Measurements from ENCODE around the gene LITAFD. TPM values are rescaled to one million over a fixed set of nuclear protein-coding genes. Genes with fewer than 3 reads are reported as not detected.
A peak's percentile ranks its signal among the peaks of the same experiment; 100 is the strongest.

Gene LITAFD
- total RNA-seq, 1 experiment from 2014 or later = not detected

GRCh38 chr16:8865145-8865882 is 16.8 kb upstream of the LITAFD start:
- Mint-ChIP-seq H3K27me3 (ENCODE audit: insufficient read depth, unreplicated experiment) (no peaks in the 10 kb centered on the region), H3K36me3 (ENCODE audit: insufficient read depth, unreplicated experiment) (peaks cover 61% of the 10 kb centered on the region), H3K27ac (ENCODE audit: unreplicated experiment) (peak overlapping the region; percentile 79), H3K4me1 (ENCODE audit: low read depth, unreplicated experiment) (peaks cover 15% of the 10 kb centered on the region), H3K4me3 (ENCODE audit: unreplicated experiment) (no peak overlapping the region), H3K9me3 (ENCODE audit: unreplicated experiment) (no peaks in the 10 kb centered on the region)
- Histone ChIP-seq H3K36me3 (ENCODE audit: control insufficient read depth, insufficient read depth, low read length) (no peaks in the 10 kb centered on the region), H3K27me3 (replicated peaks; ENCODE audit: control insufficient read depth, insufficient read depth, low read length) (no peaks in the 10 kb centered on the region), H3K4me1 (peaks cover 70% of the 10 kb centered on the region), H3K4me3 (ENCODE audit: low read depth, low read length) (no peak overlapping the region), H3K9me3 (no peaks in the 10 kb centered on the region)
- intact Hi-C loops (cut with micrococcal nuclease; ENCODE audit: unreplicated experiment) = loop anchor here (5.0 kb wide), 2 partner anchors 68 to 227 kb away; partner anchors contain the start of genes HAPSTR1, PMM2 and TMEM186
- TSS peak; percentile 7 for BruUV-seq (replicated peaks)
- TF ChIP-seq, protein P1, sequence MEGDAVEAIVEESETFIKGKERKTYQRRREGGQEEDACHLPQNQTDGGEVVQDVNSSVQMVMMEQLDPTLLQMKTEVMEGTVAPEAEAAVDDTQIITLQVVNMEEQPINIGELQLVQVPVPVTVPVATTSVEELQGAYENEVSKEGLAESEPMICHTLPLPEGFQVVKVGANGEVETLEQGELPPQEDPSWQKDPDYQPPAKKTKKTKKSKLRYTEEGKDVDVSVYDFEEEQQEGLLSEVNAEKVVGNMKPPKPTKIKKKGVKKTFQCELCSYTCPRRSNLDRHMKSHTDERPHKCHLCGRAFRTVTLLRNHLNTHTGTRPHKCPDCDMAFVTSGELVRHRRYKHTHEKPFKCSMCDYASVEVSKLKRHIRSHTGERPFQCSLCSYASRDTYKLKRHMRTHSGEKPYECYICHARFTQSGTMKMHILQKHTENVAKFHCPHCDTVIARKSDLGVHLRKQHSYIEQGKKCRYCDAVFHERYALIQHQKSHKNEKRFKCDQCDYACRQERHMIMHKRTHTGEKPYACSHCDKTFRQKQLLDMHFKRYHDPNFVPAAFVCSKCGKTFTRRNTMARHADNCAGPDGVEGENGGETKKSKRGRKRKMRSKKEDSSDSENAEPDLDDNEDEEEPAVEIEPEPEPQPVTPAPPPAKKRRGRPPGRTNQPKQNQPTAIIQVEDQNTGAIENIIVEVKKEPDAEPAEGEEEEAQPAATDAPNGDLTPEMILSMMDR (IDR thresholded peaks at IDR 0.05; ENCODE audit: insufficient read depth in 1 of 2, low read depth in 1 of 2, low read length in 1 of 2, severe bottlenecking in 1 of 2, unreplicated experiment in 1 of 2) = no peak
- ChIA-PET CTCF (no interaction called here), POLR2A (no interaction called here)
- DNase-seq = no peak

GRCh38 chr16:8866118-8866883 is 15.8 kb upstream of the LITAFD start:
- no TSS peak for BruUV-seq (replicated peaks)
- TF ChIP-seq, protein P1 (IDR thresholded peaks at IDR 0.05; ENCODE audit: insufficient read depth in 1 of 2, low read depth in 1 of 2, low read length in 1 of 2, severe bottlenecking in 1 of 2, unreplicated experiment in 1 of 2) = no peak
- Mint-ChIP-seq H3K27ac (ENCODE audit: unreplicated experiment) (peak overlapping the region; percentile 97), H3K9me3 (ENCODE audit: unreplicated experiment) (no peaks in the 10 kb centered on the region), H3K36me3 (ENCODE audit: insufficient read depth, unreplicated experiment) (peaks cover 54% of the 10 kb centered on the region), H3K4me1 (ENCODE audit: low read depth, unreplicated experiment) (peaks cover 15% of the 10 kb centered on the region), H3K4me3 (ENCODE audit: unreplicated experiment) (peak overlapping the region; percentile 97), H3K27me3 (ENCODE audit: insufficient read depth, unreplicated experiment) (no peaks in the 10 kb centered on the region)
- Histone ChIP-seq H3K27me3 (replicated peaks; ENCODE audit: control insufficient read depth, insufficient read depth, low read length) (no peaks in the 10 kb centered on the region), H3K9me3 (no peaks in the 10 kb centered on the region), H3K36me3 (ENCODE audit: control insufficient read depth, insufficient read depth, low read length) (no peaks in the 10 kb centered on the region), H3K4me3 (ENCODE audit: low read depth, low read length) (peak overlapping the region; percentile 62), H3K4me1 (peaks cover 64% of the 10 kb centered on the region)
- ChIA-PET CTCF (interaction anchor here (0.6 kb wide), 1 partner anchor 671 kb away, joined by 4 read pairs; no protein-coding TSS in a partner anchor), POLR2A (no interaction called here)
- DNase-seq = peak; percentile 61 to 63
- intact Hi-C loops (cut with micrococcal nuclease; ENCODE audit: unreplicated experiment) = loop anchor here (5.0 kb wide), 2 partner anchors 69 to 226 kb away; partner anchors contain the start of genes HAPSTR1, PMM2 and TMEM186

DNA sequence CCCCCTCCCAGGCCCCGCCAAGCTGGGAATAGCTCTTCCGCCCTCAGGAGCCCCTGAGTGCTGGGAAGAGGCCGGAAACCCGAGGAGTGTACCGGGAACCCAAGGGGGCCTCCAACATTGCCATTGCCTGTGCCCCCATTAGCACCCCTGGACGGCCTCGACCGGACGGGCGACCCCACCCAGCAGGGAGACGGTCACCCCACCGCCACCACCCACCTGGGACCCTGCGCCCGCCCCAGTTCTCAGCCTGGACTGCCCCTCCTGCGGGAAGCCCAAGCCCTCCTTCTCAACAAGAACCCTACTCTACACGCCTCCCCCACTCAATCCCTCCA is 15.3 kb upstream of the LITAFD start:
- intact Hi-C loops (cut with micrococcal nuclease; ENCODE audit: unreplicated experiment) = loop anchor here (5.0 kb wide), 2 partner anchors 70 to 225 kb away; partner anchors contain the start of genes HAPSTR1, PMM2 and TMEM186
- Mint-ChIP-seq H3K4me3 (ENCODE audit: unreplicated experiment) (peak overlapping the region; percentile 97), H3K27me3 (ENCODE audit: insufficient read depth, unreplicated experiment) (no peaks in the 10 kb centered on the region), H3K36me3 (ENCODE audit: insufficient read depth, unreplicated experiment) (peaks cover 48% of the 10 kb centered on the region), H3K27ac (ENCODE audit: unreplicated experiment) (peak overlapping the region; percentile 97), H3K9me3 (ENCODE audit: unreplicated experiment) (no peaks in the 10 kb centered on the region), H3K4me1 (ENCODE audit: low read depth, unreplicated experiment) (peaks cover 15% of the 10 kb centered on the region)
- BruUV-seq (replicated peaks) = no TSS peak
- no peaks in the 10 kb centered on the region for H3K9me3 ChIP-seq
- POLR2A ChIA-PET = no interaction called here
- H3K27me3 ChIP-seq (replicated peaks; ENCODE audit: control insufficient read depth, insufficient read depth, low read length) = no peaks in the 10 kb centered on the region
- TF ChIP-seq, protein P1 (IDR thresholded peaks at IDR 0.05; ENCODE audit: insufficient read depth in 1 of 2, low read depth in 1 of 2, low read length in 1 of 2, severe bottlenecking in 1 of 2, unreplicated experiment in 1 of 2) = no peak
- CTCF ChIA-PET = no interaction called here
- DNase-seq = no peak
- H3K4me3 ChIP-seq (ENCODE audit: low read depth, low read length) = peak overlapping the region; percentile 62
- peaks cover 59% of the 10 kb centered on the region for H3K4me1 ChIP-seq
- no peaks in the 10 kb centered on the region for H3K36me3 ChIP-seq (ENCODE audit: control insufficient read depth, insufficient read depth, low read length)
